IMR-90 (cell line): Measurements from ENCODE around the gene DHRSX. TPM values are rescaled to one million over a fixed set of nuclear protein-coding genes. Genes with fewer than 3 reads are reported as not detected.

ENCODE experiments used
- ATAC-seq: fragments of 200-7000 bp; cut with Tn5 transposase; 2 replicates; pipeline ENCODE4 v1.9.1; 2020; ENCODE audit warnings: low read depth, mild to moderate bottlenecking, moderate library complexity
- BruUV-seq: library from RNA; stranded (reverse); fragments of 400-500 nt; replicated peaks from 2 replicates; lab custom pipeline; 2021; lab: Mats Ljungman, UMichigan
- CTCF ChIA-PET: fragments of 300-600 bp; formaldehyde crosslinking; extraction: SDS; loops from one replicate; lab custom pipeline; 2021; ENCODE audit warnings: antibody characterized with exemption; lab: Yijun Ruan, JAX
- POLR2A ChIA-PET: fragments of 300-600 bp; sonication (Branson Sonifier 250); formaldehyde crosslinking; loops from one replicate; lab custom pipeline; 2022; ENCODE audit warnings: antibody characterized with exemption; ENCODE audit not compliant: unreplicated experiment; lab: Charles Lee
- DNase-seq: peaks from one replicate; pipeline ENCODE4 v3.0.0; 2013
- H2AFZ ChIP-seq: replicated peaks from 2 replicates; pipeline ENCODE3; 2013; ENCODE audit warnings: low read length, mild to moderate bottlenecking; ENCODE audit not compliant: poor library complexity
- H2AK5ac ChIP-seq: 2 replicates; pipeline ENCODE4 v1.6.1; 2013; ENCODE audit warnings: low read depth, low read length, inconsistent platforms
- H2AK9ac ChIP-seq: replicated peaks from 2 replicates; pipeline ENCODE3; 2013; ENCODE audit warnings: mild to moderate bottlenecking, low read depth, low read length, moderate library complexity; ENCODE audit not compliant: poor library complexity
- H2BK120ac ChIP-seq: 2 replicates; pipeline ENCODE4 v1.6.1; 2013; ENCODE audit warnings: low read depth, low read length, inconsistent platforms
- H2BK15ac ChIP-seq: 3 replicates; pipeline ENCODE4 v1.6.1; 2013; ENCODE audit warnings: low read depth, low read length, inconsistent platforms
- H2BK20ac ChIP-seq: 2 replicates; pipeline ENCODE4 v1.6.1; 2013; ENCODE audit warnings: low read depth, mild to moderate bottlenecking, inconsistent platforms, low read length, moderate library complexity
- H2BK5ac ChIP-seq: 2 replicates; pipeline ENCODE4 v1.6.1; 2013; ENCODE audit warnings: mild to moderate bottlenecking, low read depth, low read length, inconsistent platforms; ENCODE audit not compliant: poor library complexity, severe bottlenecking
- H3K14ac ChIP-seq: replicated peaks from 2 replicates; pipeline ENCODE4 v1.6.1; 2013; ENCODE audit warnings: low read depth, low read length, inconsistent platforms
- H3K18ac ChIP-seq: 2 replicates; pipeline ENCODE4 v1.6.1; 2013; ENCODE audit warnings: low read depth, low read length, control low read depth
- H3K23ac ChIP-seq: 2 replicates; pipeline ENCODE4 v1.6.1; 2013; ENCODE audit warnings: low read depth, low read length, inconsistent platforms
- H3K27ac ChIP-seq: 2 replicates; pipeline ENCODE4 v1.5.1; 2013; ENCODE audit warnings: mild to moderate bottlenecking, control low read depth, low read length; ENCODE audit not compliant: insufficient read depth
- H3K27me3 ChIP-seq: 2 replicates; pipeline ENCODE4 v1.6.1; 2013; ENCODE audit warnings: low read length; ENCODE audit not compliant: control insufficient read depth, insufficient read depth
- H3K36me3 ChIP-seq: 2 replicates; pipeline ENCODE4 v1.6.1; 2013; ENCODE audit warnings: low read length, mixed read lengths; ENCODE audit not compliant: control insufficient read depth, insufficient read depth
- H3K4ac ChIP-seq: 2 replicates; pipeline ENCODE4 v1.6.1; 2013; ENCODE audit warnings: low read depth, low read length, inconsistent platforms
- H3K4me1 ChIP-seq: 2 replicates; pipeline ENCODE4 v1.6.1; 2013; ENCODE audit warnings: low read length, mixed read lengths; ENCODE audit not compliant: control insufficient read depth, insufficient read depth
- H3K4me2 ChIP-seq: 2 replicates; pipeline ENCODE4 v1.6.1; 2013; ENCODE audit warnings: low read depth, mild to moderate bottlenecking, control low read depth, low read length, moderate library complexity
- H3K4me3 ChIP-seq: 2 replicates; pipeline ENCODE4 v1.5.1; 2013; ENCODE audit warnings: low read depth, mild to moderate bottlenecking, control low read depth, low read length, moderate library complexity; ENCODE audit not compliant: insufficient read depth
- H3K56ac ChIP-seq: 2 replicates; pipeline ENCODE4 v1.6.1; 2013; ENCODE audit warnings: low read length, inconsistent platforms; ENCODE audit not compliant: insufficient read depth; ENCODE audit errors: extremely low read depth
- H3K79me1 ChIP-seq, 2 experiments: 2 replicates each; pipeline ENCODE4 v1.6.1; 2013; ENCODE audit warnings: low read length in 2 of 2, inconsistent platforms in 1 of 2, low read depth in 1 of 2
- H3K9ac ChIP-seq: 2 replicates; pipeline ENCODE4 v1.6.1; 2013; ENCODE audit warnings: low read depth, low read length, control low read depth
- H3K9me1 ChIP-seq: 2 replicates; pipeline ENCODE4 v1.6.1; 2013; ENCODE audit warnings: low read length, inconsistent platforms; ENCODE audit not compliant: insufficient read depth
- H3K9me3 ChIP-seq: 2 replicates; pipeline ENCODE4 v1.6.1; 2013; ENCODE audit warnings: low read length; ENCODE audit not compliant: control insufficient read depth, insufficient read depth
- H4K20me1 ChIP-seq: 2 replicates; pipeline ENCODE4 v1.6.1; 2013; ENCODE audit warnings: low read length, inconsistent platforms; ENCODE audit not compliant: insufficient read depth
- H4K5ac ChIP-seq: 2 replicates; pipeline ENCODE4 v1.6.1; 2013; ENCODE audit warnings: mild to moderate bottlenecking, low read depth, low read length, control low read depth
- H4K8ac ChIP-seq, 2 experiments: 2 replicates each; pipeline ENCODE4 v1.6.1; 2013; ENCODE audit warnings: low read depth in 2 of 2, low read length in 2 of 2, control low read depth in 1 of 2, inconsistent platforms in 1 of 2
- H4K91ac ChIP-seq: 2 replicates; pipeline ENCODE4 v1.6.1; 2013; ENCODE audit warnings: low read depth, low read length, inconsistent platforms; ENCODE audit not compliant: insufficient read depth
- BHLHE40 ChIP-seq: fragments of 150-350 bp; IDR thresholded peaks from 2 replicates; pipeline ENCODE4 v1.6.1; 2016; ENCODE audit warnings: mild to moderate bottlenecking, low read depth, low read length
- CEBPB ChIP-seq: IDR thresholded peaks from 2 replicates; pipeline ENCODE4 v1.6.1; 2012; ENCODE audit warnings: low read depth, low read length, improper control_type of control experiment
- CHD1 ChIP-seq: IDR thresholded peaks from 2 replicates; pipeline ENCODE4 v1.6.1; 2012; ENCODE audit warnings: low read depth, low read length, improper control_type of control experiment
- CTCF ChIP-seq: conservative IDR thresholded peaks from 2 replicates; pipeline ENCODE4 v1.5.1; 2012; ENCODE audit warnings: mild to moderate bottlenecking, low read depth, low read length, improper control_type of control experiment
- ELK1 ChIP-seq: fragments of 150-350 bp; IDR thresholded peaks from 2 replicates; pipeline ENCODE4 v1.6.1; 2016; ENCODE audit warnings: low read depth, mild to moderate bottlenecking, low read length, moderate library complexity, borderline replicate concordance
- FOS ChIP-seq: fragments of 150-350 bp; IDR thresholded peaks from 2 replicates; pipeline ENCODE4 v1.6.1; 2016; ENCODE audit warnings: low read depth, low read length
- MAZ ChIP-seq: IDR thresholded peaks from 2 replicates; pipeline ENCODE4 v1.6.1; 2012; ENCODE audit warnings: low read depth, mild to moderate bottlenecking, low read length, improper control_type of control experiment, moderate library complexity, borderline replicate concordance
- MXI1 ChIP-seq: IDR thresholded peaks from 2 replicates; pipeline ENCODE4 v1.6.1; 2012; ENCODE audit warnings: low read depth, mild to moderate bottlenecking, low read length, moderate library complexity, borderline replicate concordance
- NFE2L2 ChIP-seq: fragments of 150-350 bp; IDR thresholded peaks from 2 replicates; pipeline ENCODE4 v1.6.1; 2016; ENCODE audit warnings: low read depth, mild to moderate bottlenecking, low read length
- POLR2A ChIP-seq: IDR thresholded peaks from 2 replicates; pipeline ENCODE4 v1.6.1; 2012; ENCODE audit warnings: mild to moderate bottlenecking, low read depth, low read length
- RAD21 ChIP-seq: IDR thresholded peaks from 2 replicates; pipeline ENCODE4 v1.6.1; 2012; ENCODE audit warnings: low read length, improper control_type of control experiment
- RCOR1 ChIP-seq: IDR thresholded peaks from 2 replicates; pipeline ENCODE4 v1.6.1; 2012; ENCODE audit warnings: mild to moderate bottlenecking, low read length, improper control_type of control experiment; ENCODE audit not compliant: insufficient replicate concordance
- RFX5 ChIP-seq: IDR thresholded peaks from 2 replicates; pipeline ENCODE4 v1.8.0; 2012; ENCODE audit warnings: low read depth, mild to moderate bottlenecking, low read length, moderate library complexity
- SMC3 ChIP-seq: fragments of 150-350 bp; IDR thresholded peaks from 2 replicates; pipeline ENCODE4 v1.6.1; 2016; ENCODE audit warnings: low read depth, mild to moderate bottlenecking, antibody characterized with exemption, low read length, moderate library complexity
- USF2 ChIP-seq: fragments of 150-350 bp; IDR thresholded peaks from 2 replicates; pipeline ENCODE4 v1.6.1; 2017; ENCODE audit warnings: mild to moderate bottlenecking, antibody characterized with exemption, low read length, low read depth
- WGBS, 2 experiments: methylation state at CpG; one replicate each; pipeline versions ENCODE4 v1.1.5 to v1.1.7; 2013; ENCODE audit warnings: missing lambda C conversion rate in 2 of 2; ENCODE audit not compliant: insufficient read length in 1 of 2; ENCODE audit errors: extremely low coverage in 2 of 2; 5-methylcytosine and 5-hydroxymethylcytosine counted together
- dilution Hi-C: fragments of 300-500 bp; cut with HindIII; formaldehyde crosslinking; loops from one replicate; pipeline ENCODE4 v1.14.3; 2018; ENCODE audit warnings: low sequenced_read_pairs; ENCODE audit not compliant: unreplicated experiment
- in situ Hi-C: fragments of 300-500 bp; cut with MboI; formaldehyde crosslinking; loops from 3 replicates; pipeline ENCODE4 v1.14.3; 2019; ENCODE audit warnings: low sequenced_read_pairs, inconsistent platforms, mixed read lengths
- intact Hi-C: fragments of 100-400 bp; cut with micrococcal nuclease; formaldehyde crosslinking; loops from 2 replicates; pipeline ENCODE4 v1.10.0; 2022
- polyA plus RNA-seq, 3 experiments: library from polyadenylated mRNA; depleted of rRNA; stranded (reverse); fragments of >200 nt; gene quantifications; 2 replicates each; pipeline ENCODE4 v1.2.3, GENCODE V29; 2012; ENCODE audit warnings: low replicate concordance in 1 of 3
- total RNA-seq: library from RNA; depleted of rRNA; stranded (reverse); fragments of >200 nt; gene quantifications from 2 replicates; pipeline ENCODE4 v1.2.3, GENCODE V29; 2012

DHRSX gene
- total and polyA plus RNA-seq, 2 of the 4 experiments (the other 2 are of a cell fraction) = 26.2 to 38.0 TPM

- Histone ChIP-seq H4K5ac (no peak overlapping the region), H3K4me3 (no peak overlapping the region), H3K14ac (no peak overlapping the region), H3K27me3 (peaks cover 7% of the 10 kb centered on the region), H3K27ac (no peak overlapping the region), H2BK120ac (no peak overlapping the region), H3K4ac (no peak overlapping the region), H3K9me3 (no peaks in the 10 kb centered on the region; the same call in 1 of the 2 replicates), H2BK5ac (no peak overlapping the region), H2BK20ac (no peak overlapping the region), H4K8ac (no peak overlapping the region), H2AK9ac (no peak overlapping the region), H3K23ac (no peak overlapping the region), H3K36me3 (no peaks in the 10 kb centered on the region), H2AFZ (no peak overlapping the region), H3K4me1 (no peaks in the 10 kb centered on the region), H3K56ac (no peak overlapping the region), H3K79me1 (no peaks in the 10 kb centered on the region), H2BK15ac (no peak overlapping the region), H3K4me2 (no peak overlapping the region), H3K9ac (no peak overlapping the region), H3K18ac (no peak overlapping the region), H4K20me1 (no peaks in the 10 kb centered on the region), H4K91ac (no peak overlapping the region), H2AK5ac (no peak overlapping the region), H3K9me1 (no peaks in the 10 kb centered on the region)
- TF ChIP-seq RCOR1 = no peak
- TF ChIP-seq BHLHE40 = no peak
- TF ChIP-seq MAZ = no peak
- no peak for TF ChIP-seq FOS
- TF ChIP-seq CTCF = no peak
- TF ChIP-seq POLR2A = no peak
- TF ChIP-seq RFX5 = no peak
- TF ChIP-seq USF2 = no peak
- TF ChIP-seq ELK1 = no peak
- no peak for TF ChIP-seq CHD1
- TF ChIP-seq MXI1 = no peak
- no peak for TF ChIP-seq RAD21
- no peak for TF ChIP-seq SMC3
- TF ChIP-seq CEBPB = no peak
- TF ChIP-seq NFE2L2 = no peak
- ChIA-PET POLR2A (no interaction called here), CTCF (no interaction called here)
- ATAC-seq (no peak), DNase-seq (no peak)
- WGBS, 2 experiments = no CpG with 5 or more reads among the region's 5 CpGs
- dilution Hi-C loops (no loop called here), intact Hi-C loops (no loop called here), in situ Hi-C loops (no loop called here)
- BruUV-seq = no TSS peak
These were observed 15.8 kb upstream of the DHRSX start for GRCh38 chrX:2516623-2517022.
